DLD1 (cell line): ENCODE results near the gene BLNK.

ENCODE experiments used
- in situ Hi-C: cut with HindIII; loops from 2 replicates; pipeline ENCODE4 v1.10.0; 2017; ENCODE audit warnings: low sequenced_read_pairs

Gene BLNK

GRCh38 chr10:96264938-96265337, 6.4 kb downstream of the BLNK start:
- in situ Hi-C loops: no loop called here

GRCh38 chr10:96263669-96264068, 7.7 kb downstream of the BLNK start:
- in situ Hi-C loops: no loop called here

GRCh38 chr10:96263176-96263575, 8.2 kb downstream of the BLNK start:
- in situ Hi-C loops: no loop called here

GRCh38 chr10:96261930-96262329, 9.4 kb downstream of the BLNK start:
- in situ Hi-C loops: no loop called here

- in situ Hi-C loops: no loop called here
These were observed 10.2 kb downstream of the BLNK start for GRCh38 chr10:96261132-96261531.

GRCh38 chr10:96260014-96260413, 11.4 kb downstream of the BLNK start:
- in situ Hi-C loops: no loop called here

- in situ Hi-C loops: no loop called here
These were observed 12.2 kb downstream of the BLNK start for GRCh38 chr10:96259150-96259549.

GRCh38 chr10:96257944-96258343, 13.4 kb downstream of the BLNK start:
- in situ Hi-C loops: no loop called here

- in situ Hi-C loops: no loop called here
These were observed 15.6 kb downstream of the BLNK start for GRCh38 chr10:96255549-96256333.

- in situ Hi-C loops: no loop called here
These were observed 16.4 kb downstream of the BLNK start for GRCh38 chr10:96254976-96255375.

GRCh38 chr10:96252730-96253129, 18.6 kb downstream of the BLNK start:
- in situ Hi-C loops: no loop called here

- in situ Hi-C loops: no loop called here
These were observed 21.0 kb downstream of the BLNK start for GRCh38 chr10:96250349-96250748.

GRCh38 chr10:96249264-96249663, 22.1 kb downstream of the BLNK start:
- in situ Hi-C loops: no loop called here

- in situ Hi-C loops: no loop called here
These were observed 27.0 kb downstream of the BLNK start for GRCh38 chr10:96244354-96244753.

GRCh38 chr10:96243296-96243695, 28.1 kb downstream of the BLNK start:
- in situ Hi-C loops: no loop called here

- in situ Hi-C loops: no loop called here
These were observed 28.5 kb downstream of the BLNK start for GRCh38 chr10:96242822-96243221.

- in situ Hi-C loops: no loop called here
These were observed 32.4 kb downstream of the BLNK start for GRCh38 chr10:96238646-96239623.

GRCh38 chr10:96236876-96237275, 34.5 kb downstream of the BLNK start:
- in situ Hi-C loops: no loop called here

- in situ Hi-C loops: no loop called here
These were observed 35.3 kb downstream of the BLNK start for GRCh38 chr10:96236090-96236478.

- in situ Hi-C loops: no loop called here
These were observed 35.9 kb downstream of the BLNK start for GRCh38 chr10:96235326-96236089.

GRCh38 chr10:96233959-96234358, 37.4 kb downstream of the BLNK start:
- in situ Hi-C loops: no loop called here
